ENCODE results near the gene ARAP1. TPM values are rescaled to one million over a fixed set of nuclear protein-coding genes. Genes with fewer than 3 reads are reported as not detected.

Gene ARAP1
- total and polyA plus RNA-seq, 2 of the 8 experiments (the other 6 are each of a cell fraction or from before 2014, with no cell fraction given): 25.7 to 61.6 TPM

GRCh38 chr11:72701466-72701865 lies 50.7 kb downstream of the ARAP1 start (continued):
- TF ChIP-seq YY1 (IDR thresholded peaks at IDR 0.05; ENCODE audit: low read depth, low read length) (no peak), NRF1 (IDR thresholded peaks at IDR 0.05; ENCODE audit: low read depth, low read length) (no peak), CBX5 (IDR thresholded peaks at IDR 0.05; ENCODE audit: low read depth, low read length) (no peak), RBBP5 (IDR thresholded peaks at IDR 0.05; ENCODE audit: borderline replicate concordance, low read depth, low read length) (no peak)

All from H1 (cell line).